GM11168 (cell line): ENCODE data around the gene NYNRIN.

ENCODE experiments used
- in situ Hi-C: fragments of 300-500 bp; cut with MboI; formaldehyde crosslinking; loops from one replicate; pipeline ENCODE4 v1.12.0; 2022; ENCODE audit warnings: low sequenced_read_pairs; ENCODE audit not compliant: unreplicated experiment

Gene NYNRIN

GRCh38 chr14:24428628-24429394 is 30.0 kb downstream of the NYNRIN start:
- in situ Hi-C loops = no loop called here

- in situ Hi-C loops = loop anchor here (10.0 kb wide), 1 partner anchor 65 kb away; the partner anchor contains the start of gene NFATC4
Observed at GRCh38 chr14:24429395-24430142, 30.8 kb downstream of the NYNRIN start, which contains the start of the genes CBLN3 and KHNYN. Gene CBLN3, minus strand, starts transcription at chr14:24429668. Its CDS starts 614 bp downstream, at chr14:24429054. Gene KHNYN, plus strand, starts transcription at chr14:24429954. Its CDS starts 777 bp downstream, at chr14:24430731.

GRCh38 chr14:24430143-24430681 is 31.4 kb downstream of the NYNRIN start:
- in situ Hi-C loops = loop anchor here (10.0 kb wide), 1 partner anchor 65 kb away; the partner anchor contains the start of gene NFATC4

GRCh38 chr14:24430682-24431568 is 32.1 kb downstream of the NYNRIN start:
- in situ Hi-C loops = loop anchor here (10.0 kb wide), 1 partner anchor 66 kb away; the partner anchor contains the start of gene NFATC4

GRCh38 chr14:24431569-24432258 is 32.9 kb downstream of the NYNRIN start:
- in situ Hi-C loops = loop anchor here (10.0 kb wide), 1 partner anchor 67 kb away; the partner anchor contains the start of gene NFATC4

- in situ Hi-C loops = loop anchor here (10.0 kb wide), 1 partner anchor 68 kb away; the partner anchor contains the start of gene NFATC4
Observed at GRCh38 chr14:24432259-24433131, 33.7 kb downstream of the NYNRIN start.

GRCh38 chr14:24434036-24434435 is 35.2 kb downstream of the NYNRIN start:
- in situ Hi-C loops = loop anchor here (10.0 kb wide), 1 partner anchor 69 kb away; the partner anchor contains the start of gene NFATC4

GRCh38 chr14:24434676-24435075 is 35.9 kb downstream of the NYNRIN start:
- in situ Hi-C loops = loop anchor here (5.0 to 10.0 kb wide), 2 partner anchors 70 to 102 kb away; partner anchors contain the start of gene NFATC4

GRCh38 chr14:24435192-24435810 is 36.5 kb downstream of the NYNRIN start:
- in situ Hi-C loops = loop anchor here (5.0 to 10.0 kb wide), 2 partner anchors 70 to 103 kb away; partner anchors contain the start of gene NFATC4

- in situ Hi-C loops = loop anchor here (5.0 to 10.0 kb wide), 2 partner anchors 71 to 104 kb away; partner anchors contain the start of gene NFATC4
Observed at GRCh38 chr14:24435998-24436354, 37.2 kb downstream of the NYNRIN start.

- in situ Hi-C loops = loop anchor here (5.0 to 10.0 kb wide), 2 partner anchors 72 to 104 kb away; partner anchors contain the start of gene NFATC4
Observed at GRCh38 chr14:24436355-24437019, 37.7 kb downstream of the NYNRIN start.

- in situ Hi-C loops = loop anchor here (5.0 to 10.0 kb wide), 2 partner anchors 72 to 105 kb away; partner anchors contain the start of gene NFATC4
Observed at GRCh38 chr14:24437020-24437735, 38.4 kb downstream of the NYNRIN start.

GRCh38 chr14:24437736-24438067 is 38.9 kb downstream of the NYNRIN start:
- in situ Hi-C loops = loop anchor here (5.0 to 10.0 kb wide), 2 partner anchors 73 to 105 kb away; partner anchors contain the start of gene NFATC4

- in situ Hi-C loops = loop anchor here (5.0 to 10.0 kb wide), 2 partner anchors 74 to 106 kb away; partner anchors contain the start of gene NFATC4
Observed at GRCh38 chr14:24438223-24439097, 39.7 kb downstream of the NYNRIN start.

GRCh38 chr14:24439257-24439656 is 40.5 kb downstream of the NYNRIN start:
- in situ Hi-C loops = loop anchor here (5.0 to 10.0 kb wide), 2 partner anchors 74 to 107 kb away; partner anchors contain the start of gene NFATC4
